HUDEP-2 (cell line): ENCODE data around the gene NMU.
A peak's percentile ranks its signal among the peaks of the same experiment; 100 is the strongest.
"Not testable (repeated sequence)": the region's sequence is repeated elsewhere in the genome, so short reads cannot be mapped to it uniquely, and the experiment has no call there.

Experiments used
- DNase-seq, 76 experiments: peaks; one replicate each; lab custom pipeline; 2025; ENCODE audit not compliant: unreplicated experiment in 76 of 76; lab: John Stamatoyannopoulos, UW

Gene NMU

GRCh38 chr4:55568905-55569504 lies 67.1 kb downstream of the NMU start:
- DNase-seq, result no peak

GRCh38 chr4:55561889-55562288 lies 74.2 kb downstream of the NMU start:
- no peak for DNase-seq

GRCh38 chr4:55560096-55560495 lies 76.0 kb downstream of the NMU start:
- DNase-seq, result no peak

GRCh38 chr4:55554453-55555030 lies 81.6 kb downstream of the NMU start:
- DNase-seq, result peak in 5 of 76 experiments; percentile 8 to 22 (median 9)

GRCh38 chr4:55553441-55554201 lies 82.5 kb downstream of the NMU start:
- no peak for DNase-seq

- DNase-seq, result not testable (repeated sequence)
These were observed 84.1 kb downstream of the NMU start for GRCh38 chr4:55551964-55552363.

GRCh38 chr4:55549888-55550287 lies 86.2 kb downstream of the NMU start:
- DNase-seq, result no peak

GRCh38 chr4:55547918-55548317 lies 88.2 kb downstream of the NMU start:
- no peak for DNase-seq

GRCh38 chr4:55547466-55547770 lies 88.7 kb downstream of the NMU start:
- no peak for DNase-seq

GRCh38 chr4:55546756-55547465 lies 89.2 kb downstream of the NMU start, which contains the start of gene CLOCK:
Gene CLOCK (minus strand): TSS chr4:55546909. CDS start chr4:55482785, 64,124 bp downstream.
- DNase-seq, result peak in 72 of 76 experiments; percentile 3 to 85 (median 60)

GRCh38 chr4:55546506-55546755 lies 89.7 kb downstream of the NMU start:
- peak in 6 of 76 experiments; percentile 24 to 84 (median 52) for DNase-seq

- peak in 72 of 76 experiments; percentile 7 to 90 (median 59) for DNase-seq
These were observed 90.2 kb downstream of the NMU start for GRCh38 chr4:55545641-55546505.
